GM10248 (cell line): ENCODE data around the gene TCEA2.

Experiments
- CTCF ChIA-PET: fragments of 300-600 bp; sonication (Branson Sonifier 250); formaldehyde crosslinking; extraction: SDS; loops from one replicate; lab custom pipeline; 2021; ENCODE audit warnings: antibody characterized with exemption; lab: Yijun Ruan, JAX
- POLR2A ChIA-PET: fragments of 350-650 bp; sonication (Branson Sonifier 250); formaldehyde crosslinking; extraction: SDS; loops from one replicate; lab custom pipeline; 2020; ENCODE audit warnings: antibody characterized with exemption; lab: Yijun Ruan, JAX
- DNase-seq: peaks from one replicate; pipeline ENCODE4 v3.0.0; 2012; ENCODE audit errors: extremely low spot score
- CTCF ChIP-seq: IDR thresholded peaks from 2 replicates; pipeline ENCODE4 v1.5.1; 2012; ENCODE audit warnings: mild to moderate bottlenecking, low read depth; ENCODE audit errors: extremely low read depth, missing control alignments, control extremely low read depth

TCEA2 gene

GRCh38 chr20:64051561-64052325, 11.3 kb upstream of the TCEA2 start:
- ChIA-PET POLR2A (no interaction called here), CTCF (interaction anchor here (3.5 to 7.8 kb wide), 2 partner anchors 12 to 72 kb away, joined by 12 to 69 read pairs; partner anchors contain the start of genes PRPF6 and SAMD10)
- no peak for TF ChIP-seq CTCF
- DNase-seq, result no peak

DNA sequence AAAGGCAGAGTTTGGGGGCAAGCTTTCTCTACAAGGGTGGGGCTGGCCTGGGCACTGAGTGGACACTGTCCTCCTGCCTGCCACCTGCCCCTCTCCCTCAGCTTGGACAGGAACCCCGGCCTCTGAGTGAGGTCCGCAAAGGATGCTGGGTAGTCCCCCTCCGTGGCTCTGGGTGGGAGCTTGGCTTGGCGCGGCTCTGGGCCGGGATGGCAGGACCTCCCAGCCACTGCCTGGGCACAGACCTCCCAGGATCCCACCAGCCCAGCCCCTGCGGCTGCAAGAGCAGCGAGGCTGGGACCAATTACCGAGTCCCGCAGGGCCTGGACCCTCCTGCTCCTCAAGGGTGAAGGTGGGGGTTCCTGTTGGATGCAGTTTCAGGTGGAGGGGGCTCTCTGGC, 10.7 kb upstream of the TCEA2 start:
- POLR2A ChIA-PET, result no interaction called here
- CTCF ChIA-PET, result interaction anchor here (3.5 to 7.8 kb wide), 2 partner anchors 13 to 72 kb away, joined by 12 to 69 read pairs; partner anchors contain the start of genes PRPF6 and SAMD10
- DNase-seq, result no peak
- TF ChIP-seq CTCF, result no peak

DNA sequence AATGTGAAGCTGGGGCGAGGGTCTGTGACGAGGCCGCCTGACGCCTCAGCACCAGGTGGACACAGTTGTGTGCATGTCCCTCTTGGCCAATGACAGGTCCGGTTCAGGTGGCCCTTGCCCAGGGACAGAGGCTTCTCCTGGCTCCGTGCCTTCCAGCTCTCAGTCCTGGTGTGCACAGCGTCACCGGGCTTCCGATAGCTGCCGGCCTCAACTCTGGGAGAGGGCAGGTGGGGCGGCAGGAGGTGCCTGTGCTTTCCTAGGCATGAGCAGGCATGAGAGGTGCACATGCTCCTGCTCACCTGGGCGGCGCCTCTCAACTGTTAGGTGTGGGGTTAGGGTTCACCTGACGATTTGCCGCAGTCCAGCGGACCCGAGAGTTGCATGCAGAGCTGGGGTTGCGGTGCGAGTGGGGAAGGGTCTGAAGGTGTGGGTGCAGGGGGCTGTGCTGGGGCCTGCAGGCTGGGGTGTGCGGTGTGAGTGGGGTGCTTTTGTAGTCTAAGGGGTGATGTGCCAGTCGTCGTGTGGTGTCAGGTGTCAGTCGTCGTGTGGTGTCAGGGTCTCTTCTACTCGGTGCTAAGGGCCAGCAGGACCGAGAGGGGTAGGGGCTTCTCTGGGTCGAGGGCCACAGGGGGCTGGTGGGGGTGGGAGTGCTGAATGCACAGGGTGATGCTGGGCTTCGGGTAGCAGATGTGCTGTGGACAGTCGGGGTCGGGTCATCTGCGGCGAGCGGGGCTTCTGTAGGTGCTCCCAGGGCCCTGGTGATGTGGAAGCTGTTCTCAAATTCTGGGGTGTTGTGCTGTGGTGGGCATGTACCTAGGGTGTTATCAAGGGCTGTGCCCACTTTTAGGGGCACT, 9.8 kb upstream of the TCEA2 start:
- no peak for TF ChIP-seq CTCF
- POLR2A ChIA-PET, result interaction anchor here (0.5 to 1.2 kb wide), 2 partner anchors 17 to 151 kb away, joined by 3 read pairs; partner anchors contain the start of gene C20orf204
- no peak for DNase-seq
- CTCF ChIA-PET, result interaction anchor here (1.3 to 7.8 kb wide), 7 partner anchors 9 to 73 kb away, joined by 3 to 69 read pairs (median 7); partner anchors contain the start of genes LKAAEAR1, PRPF6, SAMD10 and TCEA2

DNA sequence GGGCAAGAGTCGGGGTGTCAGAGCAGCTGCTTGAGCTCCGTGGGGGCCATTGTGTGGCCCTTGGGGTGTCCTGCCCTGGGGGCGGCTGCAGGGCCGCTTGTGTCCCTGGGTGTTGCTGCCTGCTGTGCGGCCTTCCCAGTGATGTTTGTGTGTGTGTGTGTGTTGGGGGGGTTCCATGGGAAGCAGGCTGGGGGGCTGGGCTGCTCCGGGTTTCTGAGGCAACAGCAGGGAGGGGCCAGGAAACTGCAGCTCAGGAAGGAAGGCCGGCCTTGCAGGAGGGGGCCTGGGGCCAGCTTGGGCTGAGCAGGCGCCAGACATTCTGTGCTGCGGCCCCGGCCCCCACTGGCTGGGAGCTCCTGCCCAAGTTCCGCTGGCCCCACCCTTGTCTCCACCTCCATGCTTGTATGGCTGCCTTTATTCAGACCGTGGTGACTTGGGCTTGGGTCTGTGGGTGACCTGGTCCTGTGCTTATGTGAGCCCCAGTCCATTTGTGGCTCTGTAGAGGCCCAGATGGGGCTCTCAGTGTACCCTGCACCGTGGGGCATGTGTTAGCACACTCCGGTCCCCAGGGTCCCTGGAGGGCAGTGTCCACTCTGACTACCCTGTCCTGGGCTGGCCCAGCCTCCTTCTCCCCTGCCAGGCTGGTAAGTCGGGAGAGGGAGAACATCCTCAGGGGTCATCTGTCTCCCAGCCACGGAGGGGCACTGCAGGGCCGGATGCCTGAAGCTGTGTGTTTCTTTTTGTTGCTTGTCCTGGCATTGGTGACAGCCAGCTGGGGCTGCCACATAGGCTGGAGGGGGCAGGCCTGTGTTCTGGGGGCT, 8.9 kb upstream of the TCEA2 start:
- CTCF ChIA-PET, result interaction anchor here (0.9 to 7.8 kb wide), 10 partner anchors 9 to 517 kb away, joined by 3 to 69 read pairs (median 5); partner anchors contain the start of genes LKAAEAR1, PRPF6, PTK6 and SAMD10
- peak; percentile 62 for DNase-seq
- POLR2A ChIA-PET, result interaction anchor here (0.5 to 1.2 kb wide), 2 partner anchors 18 to 152 kb away, joined by 3 read pairs; partner anchors contain the start of gene C20orf204
- peak; percentile 41 for TF ChIP-seq CTCF

DNA sequence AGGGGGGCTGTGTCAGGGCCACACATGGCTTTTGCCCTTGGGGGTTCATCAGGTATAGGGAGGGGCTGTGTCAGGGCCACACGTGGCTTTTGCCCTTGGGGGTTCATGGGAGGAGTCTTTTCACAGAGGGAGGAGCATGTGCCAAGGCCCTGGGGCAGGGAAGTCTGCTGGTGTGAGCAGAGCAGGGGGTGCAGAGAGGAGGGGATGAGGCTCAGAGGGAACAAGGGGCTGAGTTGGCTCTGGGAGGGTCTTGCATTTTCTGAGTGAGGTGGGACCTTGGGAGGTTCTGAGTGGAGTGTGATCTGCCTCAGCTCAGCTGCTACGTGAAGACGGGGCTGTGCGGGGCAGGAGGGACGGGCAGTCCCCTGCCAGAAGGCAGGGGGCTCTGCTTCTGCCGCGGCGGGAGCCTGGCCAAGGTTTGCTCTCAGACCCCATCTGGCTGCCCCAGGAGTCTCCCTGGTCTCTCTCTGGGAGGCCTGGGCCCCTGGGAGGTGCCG, 7.6 kb upstream of the TCEA2 start:
- ChIA-PET POLR2A (no interaction called here), CTCF (interaction anchor here (0.9 to 7.8 kb wide), 2 partner anchors 16 to 65 kb away, joined by 4 to 69 read pairs; no protein-coding TSS in a partner anchor)
- DNase-seq, result no peak
- TF ChIP-seq CTCF, result no peak
